Measurements from ENCODE around the gene TIAM1.

The TIAM1 gene

DNA sequence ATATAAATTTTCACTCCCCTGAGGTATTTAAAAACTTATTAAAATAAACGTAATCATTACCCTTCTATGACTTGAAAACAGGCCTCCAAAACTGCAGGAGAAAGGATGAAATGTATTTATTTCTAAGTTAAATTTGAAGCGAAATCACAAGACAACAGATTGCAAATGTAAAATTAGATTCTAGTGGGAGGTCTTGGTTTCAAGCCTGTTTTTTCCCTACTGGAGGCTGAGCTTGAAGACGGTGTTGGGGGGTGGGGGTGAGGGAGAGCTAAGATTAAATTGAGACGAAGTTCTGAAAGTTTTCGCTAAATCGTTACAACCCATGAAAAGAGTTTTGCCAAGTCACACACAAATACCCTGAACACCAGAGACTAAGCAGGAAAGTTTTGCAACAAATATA is 68.2 kb downstream of the TIAM1 start:
- Histone ChIP-seq H3K4me3 (ENCODE audit: low read depth, low read length) (no peak overlapping the region), H4K12ac (ENCODE audit: low read depth, low read length) (no peak overlapping the region), H4K8ac (ENCODE audit: low read depth, low read length) (no peak overlapping the region), H2AK5ac (ENCODE audit: low read length) (no peak overlapping the region), H3K36me3 (ENCODE audit: control insufficient read depth in 1 of 2, insufficient read depth in 2 of 2, low read length in 2 of 2) (peaks cover 0 to 2% of the 10 kb centered on the region in 2 experiments), H2BK12ac (ENCODE audit: low read length) (no peak overlapping the region), H3K4me1 (ENCODE audit: control insufficient read depth in 1 of 2, insufficient read depth in 2 of 2, low read length in 2 of 2) (no peaks in the 10 kb centered on the region), H3K4me2 (ENCODE audit: low read length) (no peak overlapping the region), H3K9me3 (ENCODE audit: insufficient read depth, low read depth, low read length) (no peaks in the 10 kb centered on the region), H3K79me2 (ENCODE audit: control insufficient read depth, insufficient read depth, low read length, poor library complexity) (peaks cover 2% of the 10 kb centered on the region), H2BK5ac (ENCODE audit: low read depth, low read length, poor library complexity) (no peak overlapping the region), H4K91ac (ENCODE audit: low read depth, low read length) (no peak overlapping the region), H3K27me3 (ENCODE audit: insufficient read depth, low read length) (no peaks in the 10 kb centered on the region), H3K23ac (ENCODE audit: low read length) (no peak overlapping the region), H3K18ac (ENCODE audit: low read length) (no peak overlapping the region), H3K27ac (ENCODE audit: low read depth, low read length) (no peak overlapping the region), H3K4ac (ENCODE audit: low read depth, low read length) (no peak overlapping the region), H3K79me1 (ENCODE audit: low read length) (no peaks in the 10 kb centered on the region), H2AFZ (ENCODE audit: insufficient read depth, low read length, poor library complexity) (no peak overlapping the region), H2BK120ac (ENCODE audit: insufficient read depth, low read length, poor library complexity) (no peak overlapping the region), H3K14ac (ENCODE audit: low read length) (no peak overlapping the region), H3K9ac (ENCODE audit: low read length) (no peak overlapping the region)
- no peak for DNase-seq
- WGBS (ENCODE audit: extremely low coverage, insufficient coverage, insufficient read length), result no CpG with 5 or more reads among the region's 6 CpGs

DNA sequence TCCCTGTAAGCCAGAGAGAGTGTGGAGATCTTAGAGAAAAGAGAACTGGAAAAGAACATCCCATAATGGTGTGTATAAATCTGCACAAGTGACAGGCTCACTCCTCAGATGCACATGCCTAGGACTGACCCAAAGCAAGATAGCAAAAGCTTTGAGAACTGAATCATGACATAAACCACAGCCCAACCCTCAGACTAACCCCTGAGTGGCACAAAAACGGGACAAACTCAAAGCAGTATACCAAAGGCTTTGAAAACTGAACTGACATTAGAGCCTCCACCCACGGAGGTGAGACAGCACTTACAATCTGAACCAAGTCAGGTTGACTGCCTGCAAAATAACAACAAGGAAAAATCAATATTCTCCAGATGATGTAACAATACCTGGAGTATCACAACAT is 70.8 kb downstream of the TIAM1 start:
- H3K14ac ChIP-seq (ENCODE audit: low read length), result no peak overlapping the region
- H4K91ac ChIP-seq (ENCODE audit: low read depth, low read length), result no peak overlapping the region
- H4K12ac ChIP-seq (ENCODE audit: low read depth, low read length), result no peak overlapping the region
- H2BK5ac ChIP-seq (ENCODE audit: low read depth, low read length, poor library complexity), result no peak overlapping the region
- H3K9me3 ChIP-seq (ENCODE audit: insufficient read depth, low read depth, low read length), result no peaks in the 10 kb centered on the region
- H2BK12ac ChIP-seq (ENCODE audit: low read length), result no peak overlapping the region
- H4K8ac ChIP-seq (ENCODE audit: low read depth, low read length), result no peak overlapping the region
- H3K23ac ChIP-seq (ENCODE audit: low read length), result peak overlapping the region; percentile 22
- no peak overlapping the region for H2AK5ac ChIP-seq (ENCODE audit: low read length)
- H3K18ac ChIP-seq (ENCODE audit: low read length), result no peak overlapping the region
- H3K4me1 ChIP-seq (ENCODE audit: control insufficient read depth in 1 of 2, insufficient read depth in 2 of 2, low read length in 2 of 2), result no peaks in the 10 kb centered on the region
- no peaks in the 10 kb centered on the region for H3K27me3 ChIP-seq (ENCODE audit: insufficient read depth, low read length)
- no peak overlapping the region for H2BK120ac ChIP-seq (ENCODE audit: insufficient read depth, low read length, poor library complexity)
- no peak overlapping the region for H3K4me3 ChIP-seq (ENCODE audit: low read depth, low read length)
- no peaks in the 10 kb centered on the region for H3K79me1 ChIP-seq (ENCODE audit: low read length)
- H3K36me3 ChIP-seq (ENCODE audit: control insufficient read depth in 1 of 2, insufficient read depth in 2 of 2, low read length in 2 of 2), result peaks cover 0 to 2% of the 10 kb centered on the region in 2 experiments
- no peak overlapping the region for H2AFZ ChIP-seq (ENCODE audit: insufficient read depth, low read length, poor library complexity)
- no peak for DNase-seq
- no peaks in the 10 kb centered on the region for H3K79me2 ChIP-seq (ENCODE audit: control insufficient read depth, insufficient read depth, low read length, poor library complexity)
- no peak overlapping the region for H3K4me2 ChIP-seq (ENCODE audit: low read length)
- no peak overlapping the region for H3K9ac ChIP-seq (ENCODE audit: low read length)
- WGBS (ENCODE audit: extremely low coverage, insufficient coverage, insufficient read length), result no CpG with 5 or more reads among the region's 2 CpGs
- no peak overlapping the region for H3K4ac ChIP-seq (ENCODE audit: low read depth, low read length)
- no peak overlapping the region for H3K27ac ChIP-seq (ENCODE audit: low read depth, low read length)

- no CpG with 5 or more reads among the region's 5 CpGs for WGBS (ENCODE audit: extremely low coverage, insufficient coverage, insufficient read length)
- Histone ChIP-seq H4K91ac (ENCODE audit: low read depth, low read length) (no peak overlapping the region), H2BK120ac (ENCODE audit: insufficient read depth, low read length, poor library complexity) (no peak overlapping the region), H3K4me1 (ENCODE audit: control insufficient read depth in 1 of 2, insufficient read depth in 2 of 2, low read length in 2 of 2) (no peaks in the 10 kb centered on the region), H3K4me3 (ENCODE audit: low read depth, low read length) (no peak overlapping the region), H4K8ac (ENCODE audit: low read depth, low read length) (no peak overlapping the region), H3K14ac (ENCODE audit: low read length) (no peak overlapping the region), H3K18ac (ENCODE audit: low read length) (no peak overlapping the region), H3K9me3 (ENCODE audit: insufficient read depth, low read depth, low read length) (no peaks in the 10 kb centered on the region), H3K23ac (ENCODE audit: low read length) (no peak overlapping the region), H3K27ac (ENCODE audit: low read depth, low read length) (no peak overlapping the region), H2BK12ac (ENCODE audit: low read length) (no peak overlapping the region), H3K79me2 (ENCODE audit: control insufficient read depth, insufficient read depth, low read length, poor library complexity) (no peaks in the 10 kb centered on the region), H2BK5ac (ENCODE audit: low read depth, low read length, poor library complexity) (no peak overlapping the region), H2AFZ (ENCODE audit: insufficient read depth, low read length, poor library complexity) (no peak overlapping the region), H3K4me2 (ENCODE audit: low read length) (no peak overlapping the region), H3K27me3 (ENCODE audit: insufficient read depth, low read length) (no peaks in the 10 kb centered on the region), H2AK5ac (ENCODE audit: low read length) (no peak overlapping the region), H3K9ac (ENCODE audit: low read length) (no peak overlapping the region), H3K36me3 (ENCODE audit: control insufficient read depth in 1 of 2, insufficient read depth in 2 of 2, low read length in 2 of 2) (peaks cover 2 to 6% of the 10 kb centered on the region in 2 experiments), H3K4ac (ENCODE audit: low read depth, low read length) (no peak overlapping the region), H3K79me1 (ENCODE audit: low read length) (no peaks in the 10 kb centered on the region), H4K12ac (ENCODE audit: low read depth, low read length) (no peak overlapping the region)
- no peak for DNase-seq
These were observed 76.0 kb downstream of the TIAM1 start for GRCh38 chr21:31268090-31268489.

DNA sequence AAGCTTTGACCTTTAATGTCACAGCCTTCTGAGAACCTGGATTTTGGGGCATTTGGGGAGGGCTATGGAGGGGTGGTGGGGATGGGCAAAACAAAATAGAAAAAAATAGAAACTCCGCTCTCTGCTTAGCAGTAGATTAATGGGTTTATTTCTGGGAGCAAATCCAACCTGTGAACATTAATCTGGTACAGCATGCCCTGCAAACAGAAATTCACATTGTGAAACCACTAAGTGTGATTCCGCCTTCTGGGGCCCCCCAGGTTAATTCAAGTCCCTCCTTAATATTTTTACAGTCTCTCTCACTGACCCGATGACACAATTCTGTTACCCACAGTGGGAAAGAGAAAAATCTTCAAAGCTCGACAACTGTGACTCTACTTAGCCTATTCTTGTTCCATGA is 76.4 kb downstream of the TIAM1 start:
- no peak overlapping the region for H3K23ac ChIP-seq (ENCODE audit: low read length)
- DNase-seq, result no peak
- H3K4me1 ChIP-seq (ENCODE audit: control insufficient read depth in 1 of 2, insufficient read depth in 2 of 2, low read length in 2 of 2), result no peaks in the 10 kb centered on the region
- no CpG with 5 or more reads among the region's 4 CpGs for WGBS (ENCODE audit: extremely low coverage, insufficient coverage, insufficient read length)
- peaks cover 2 to 6% of the 10 kb centered on the region in 2 experiments for H3K36me3 ChIP-seq (ENCODE audit: control insufficient read depth in 1 of 2, insufficient read depth in 2 of 2, low read length in 2 of 2)
- H3K27ac ChIP-seq (ENCODE audit: low read depth, low read length), result no peak overlapping the region
- no peak overlapping the region for H3K9ac ChIP-seq (ENCODE audit: low read length)
- H3K79me2 ChIP-seq (ENCODE audit: control insufficient read depth, insufficient read depth, low read length, poor library complexity), result no peaks in the 10 kb centered on the region
- H4K8ac ChIP-seq (ENCODE audit: low read depth, low read length), result no peak overlapping the region
- H3K4me3 ChIP-seq (ENCODE audit: low read depth, low read length), result no peak overlapping the region
- H3K79me1 ChIP-seq (ENCODE audit: low read length), result no peaks in the 10 kb centered on the region
- no peak overlapping the region for H2AFZ ChIP-seq (ENCODE audit: insufficient read depth, low read length, poor library complexity)
- no peak overlapping the region for H3K4ac ChIP-seq (ENCODE audit: low read depth, low read length)
- H2AK5ac ChIP-seq (ENCODE audit: low read length), result no peak overlapping the region
- H3K18ac ChIP-seq (ENCODE audit: low read length), result no peak overlapping the region
- no peak overlapping the region for H4K91ac ChIP-seq (ENCODE audit: low read depth, low read length)
- H2BK120ac ChIP-seq (ENCODE audit: insufficient read depth, low read length, poor library complexity), result no peak overlapping the region
- no peak overlapping the region for H3K14ac ChIP-seq (ENCODE audit: low read length)
- H3K4me2 ChIP-seq (ENCODE audit: low read length), result no peak overlapping the region
- no peak overlapping the region for H2BK5ac ChIP-seq (ENCODE audit: low read depth, low read length, poor library complexity)
- no peak overlapping the region for H2BK12ac ChIP-seq (ENCODE audit: low read length)
- no peaks in the 10 kb centered on the region for H3K27me3 ChIP-seq (ENCODE audit: insufficient read depth, low read length)
- no peak overlapping the region for H4K12ac ChIP-seq (ENCODE audit: low read depth, low read length)
- H3K9me3 ChIP-seq (ENCODE audit: insufficient read depth, low read depth, low read length), result no peaks in the 10 kb centered on the region

Measured in trophoblast cell (in vitro differentiated cells and primary cell).